Left renal pelvis (tissue), 4 donors: ENCODE measurements around the gene TMEM167A. TPM values are rescaled to one million over a fixed set of nuclear protein-coding genes. Genes with fewer than 3 reads are reported as not detected.

Experiments
- polyA plus RNA-seq, 4 donors: library from polyadenylated mRNA; unstranded; fragments of 120-200 nt; gene quantifications; one replicate each; pipeline ENCODE4 v1.2.1, GENCODE V29; 2013; ENCODE audit not compliant: insufficient read length in 4 of 4

Gene TMEM167A
- polyA plus RNA-seq, 4 donors, result 96.7 to 144 (median 107) TPM

Other genes with a start within 250 kb of the TMEM167A start
- gene XRCC4, start 153 bp upstream of the TMEM167A start, polyA plus RNA-seq, result 10 to 100 TPM in 3 of 4 donors, 1 to 10 TPM in 1; 7.0 to 15.1 (median 12.3) TPM